A673 (cell line): ENCODE results near the gene SLC25A21. TPM values are rescaled to one million over a fixed set of nuclear protein-coding genes. Genes with fewer than 3 reads are reported as not detected.
A peak's percentile ranks its signal among the peaks of the same experiment; 100 is the strongest.

Experiments used
- BruUV-seq: library from RNA; stranded (reverse); fragments of 400-500 nt; replicated peaks from 2 replicates; lab custom pipeline; 2021; lab: Mats Ljungman, UMichigan
- CTCF ChIA-PET: fragments of 300-600 bp; sonication (Branson Sonifier 250); formaldehyde crosslinking; loops from one replicate; lab custom pipeline; 2022; ENCODE audit warnings: antibody characterized with exemption; lab: Charles Lee
- POLR2A ChIA-PET: fragments of 300-600 bp; sonication (Branson Sonifier 250); formaldehyde crosslinking; loops from one replicate; lab custom pipeline; 2022; ENCODE audit warnings: antibody characterized with exemption; ENCODE audit not compliant: low non-redundant PET; lab: Charles Lee
- DNase-seq: peaks from one replicate; pipeline ENCODE4 v3.0.0-alpha.2; 2015; ENCODE audit warnings: low spot score
- H3K27ac ChIP-seq: fragments of 200-600 bp; sonication (generic); 2 replicates; pipeline ENCODE4 v1.5.1; 2016; ENCODE audit warnings: mixed run types, low read depth, mild to moderate bottlenecking, mixed read lengths, antibody characterized with exemption, low read length; ENCODE audit not compliant: poor library complexity, severe bottlenecking
- H3K27me3 ChIP-seq: fragments of 200-600 bp; sonication (generic); replicated peaks from 2 replicates; pipeline ENCODE4 v1.6.1; 2017; ENCODE audit warnings: mixed run types, low read depth, mild to moderate bottlenecking, mixed read lengths, antibody characterized with exemption, low read length; ENCODE audit not compliant: insufficient read depth, poor library complexity
- H3K36me3 ChIP-seq: fragments of 200-600 bp; sonication (generic); 2 replicates; pipeline ENCODE4 v1.6.1; 2016; ENCODE audit warnings: mixed run types, mild to moderate bottlenecking, mixed read lengths, antibody characterized with exemption, low read length; ENCODE audit not compliant: insufficient read depth, poor library complexity, severe bottlenecking
- H3K4me1 ChIP-seq: fragments of 200-600 bp; sonication (generic); 2 replicates; pipeline ENCODE4 v1.6.1; 2017; ENCODE audit warnings: mixed run types, mild to moderate bottlenecking, mixed read lengths, antibody characterized with exemption, low read length; ENCODE audit not compliant: insufficient read depth, poor library complexity, severe bottlenecking
- H3K4me3 ChIP-seq: fragments of 200-600 bp; sonication (generic); 2 replicates; pipeline ENCODE4 v1.5.1; 2016; ENCODE audit warnings: low read depth, mixed run types, mild to moderate bottlenecking, mixed read lengths, low read length; ENCODE audit not compliant: poor library complexity, severe bottlenecking
- H3K9me3 ChIP-seq: fragments of 200-600 bp; sonication (generic); 2 replicates; pipeline ENCODE4 v1.6.1; 2016; ENCODE audit warnings: mixed run types, low read depth, mild to moderate bottlenecking, mixed read lengths, antibody characterized with exemption, low read length; ENCODE audit not compliant: poor library complexity, severe bottlenecking
- CTCF ChIP-seq: fragments of 300-800, 200-600 bp; sonication (generic); conservative IDR thresholded peaks from 2 replicates; pipeline ENCODE4 v1.5.1; 2017; ENCODE audit warnings: low read depth, mild to moderate bottlenecking, antibody characterized with exemption, low read length, moderate library complexity, mixed read lengths
- EZH2 ChIP-seq: fragments of 200-600 bp; sonication (generic); IDR thresholded peaks from 2 replicates; pipeline ENCODE4 v1.6.1; 2017; ENCODE audit warnings: borderline replicate concordance, low read depth, mild to moderate bottlenecking, mixed read lengths, antibody characterized with exemption, low read length; ENCODE audit not compliant: poor library complexity, severe bottlenecking
- intact Hi-C: fragments of 100-400 bp; cut with micrococcal nuclease; formaldehyde crosslinking; loops from one replicate; pipeline ENCODE4 v1.10.0; 2022; ENCODE audit not compliant: unreplicated experiment
- total RNA-seq: library from RNA; stranded (reverse); gene quantifications from 2 replicates; pipeline ENCODE4 v1.2.3, GENCODE V29; 2021

Gene SLC25A21
- total RNA-seq, 1 experiment from 2014 or later: 4.7 TPM

GRCh38 chr14:36967892-36968555, 204.4 kb downstream of the SLC25A21 start:
- intact Hi-C loops: no loop called here
- Histone ChIP-seq H3K4me1 (no peaks in the 10 kb centered on the region), H3K27me3 (no peaks in the 10 kb centered on the region), H3K27ac (no peak overlapping the region), H3K9me3 (no peaks in the 10 kb centered on the region), H3K36me3 (no peaks in the 10 kb centered on the region), H3K4me3 (no peak overlapping the region)
- POLR2A ChIA-PET: no interaction called here
- no TSS peak for BruUV-seq
- CTCF ChIA-PET: no interaction called here
- TF ChIP-seq EZH2 (no peak), CTCF (no peak)
- peak; percentile 46 for DNase-seq

GRCh38 chr14:36955967-36956366, 216.4 kb downstream of the SLC25A21 start:
- H3K9me3 ChIP-seq: no peaks in the 10 kb centered on the region
- H3K4me3 ChIP-seq: no peak overlapping the region
- no peak for DNase-seq
- intact Hi-C loops: no loop called here
- ChIA-PET CTCF (no interaction called here), POLR2A (no interaction called here)
- H3K27me3 ChIP-seq: no peaks in the 10 kb centered on the region
- H3K4me1 ChIP-seq: no peaks in the 10 kb centered on the region
- H3K27ac ChIP-seq: no peak overlapping the region
- H3K36me3 ChIP-seq: no peaks in the 10 kb centered on the region
- TF ChIP-seq CTCF: no peak
- no peak for TF ChIP-seq EZH2
- no TSS peak for BruUV-seq

- Histone ChIP-seq H3K4me1 (no peaks in the 10 kb centered on the region), H3K27ac (no peak overlapping the region), H3K9me3 (no peaks in the 10 kb centered on the region), H3K27me3 (no peaks in the 10 kb centered on the region), H3K4me3 (no peak overlapping the region), H3K36me3 (no peaks in the 10 kb centered on the region)
- intact Hi-C loops: no loop called here
- DNase-seq: no peak
- TF ChIP-seq EZH2: no peak
- TF ChIP-seq CTCF: no peak
- ChIA-PET CTCF (no interaction called here), POLR2A (no interaction called here)
- no TSS peak for BruUV-seq
Measured at GRCh38 chr14:36955376-36955775, 217.0 kb downstream of the SLC25A21 start.
